ENCODE results near the gene ROBO2. TPM values are rescaled to one million over a fixed set of nuclear protein-coding genes. Genes with fewer than 3 reads are reported as not detected.

The ROBO2 gene
- total and polyA plus RNA-seq, 4 experiments from 2014 or later: not detected

- CTCF ChIA-PET (ENCODE audit: partially characterized antibody): no interaction called here
- no peaks in the 10 kb centered on the region for H3K4me1 ChIP-seq (ENCODE audit: insufficient read depth, low read length)
- Mint-ChIP-seq H3K27ac (no peak overlapping the region), H3K4me1 (no peaks in the 10 kb centered on the region), H3K9me3 (peaks cover 0 to 21% (median 4%) of the 10 kb centered on the region in 8 donors), H3K27me3 (no peaks in the 10 kb centered on the region), H3K4me3 (no peak overlapping the region), H3K36me3 (peaks cover 0 to 3% of the 10 kb centered on the region in 2 donors)
- no peak overlapping the region for H3K27ac ChIP-seq (ENCODE audit: low read depth, low read length)
- no peak for DNase-seq
- no peak overlapping the region for H3K4me3 ChIP-seq (ENCODE audit: low read length in 2 of 2)
- intact Hi-C loops (cut with micrococcal nuclease): no loop called here
- no peaks in the 10 kb centered on the region for H3K9me3 ChIP-seq (ENCODE audit: control insufficient read depth in 1 of 2, low read length in 2 of 2)
- H3K36me3 ChIP-seq (ENCODE audit: insufficient read depth, low read length): no peaks in the 10 kb centered on the region
- POLR2A ChIA-PET (ENCODE audit: partially characterized antibody): no interaction called here
- H3K27me3 ChIP-seq (ENCODE audit: insufficient read depth, low read length): no peaks in the 10 kb centered on the region
Observed at GRCh38 chr3:77626157-77626556, 586.3 kb downstream of the ROBO2 start.

GRCh38 chr3:77648214-77648613 is 608.3 kb downstream of the ROBO2 start:
- H3K9me3 ChIP-seq (ENCODE audit: control insufficient read depth in 1 of 2, low read length in 2 of 2): no peaks in the 10 kb centered on the region
- no peak overlapping the region for H3K27ac ChIP-seq (ENCODE audit: low read depth, low read length)
- H3K27ac Mint-ChIP-seq: no peak overlapping the region
- CTCF ChIA-PET (ENCODE audit: partially characterized antibody): no interaction called here
- H3K4me1 ChIP-seq (ENCODE audit: insufficient read depth, low read length): no peaks in the 10 kb centered on the region
- intact Hi-C loops (cut with micrococcal nuclease): no loop called here
- no peak overlapping the region for H3K4me3 ChIP-seq (ENCODE audit: low read length in 2 of 2)
- POLR2A ChIA-PET (ENCODE audit: partially characterized antibody): no interaction called here
- no peaks in the 10 kb centered on the region for H3K36me3 ChIP-seq (ENCODE audit: insufficient read depth, low read length)
- no peak overlapping the region for H3K4me3 Mint-ChIP-seq
- H3K4me1 Mint-ChIP-seq: no peaks in the 10 kb centered on the region
- peaks cover 0 to 9% (median 5%) of the 10 kb centered on the region in 8 donors for H3K9me3 Mint-ChIP-seq
- no peaks in the 10 kb centered on the region for H3K27me3 Mint-ChIP-seq
- no peaks in the 10 kb centered on the region for H3K27me3 ChIP-seq (ENCODE audit: insufficient read depth, low read length)
- DNase-seq: no peak
- H3K36me3 Mint-ChIP-seq: no peaks in the 10 kb centered on the region

- Histone ChIP-seq H3K36me3 (ENCODE audit: insufficient read depth, low read length) (no peaks in the 10 kb centered on the region), H3K4me3 (ENCODE audit: low read length in 2 of 2) (no peak overlapping the region), H3K27me3 (ENCODE audit: insufficient read depth, low read length) (no peaks in the 10 kb centered on the region), H3K27ac (ENCODE audit: low read depth, low read length) (no peak overlapping the region), H3K9me3 (ENCODE audit: control insufficient read depth in 1 of 2, low read length in 2 of 2) (no peaks in the 10 kb centered on the region), H3K4me1 (ENCODE audit: insufficient read depth, low read length) (no peaks in the 10 kb centered on the region)
- ChIA-PET POLR2A (ENCODE audit: partially characterized antibody) (no interaction called here), CTCF (ENCODE audit: partially characterized antibody) (no interaction called here)
- H3K4me3 Mint-ChIP-seq: no peak overlapping the region
- intact Hi-C loops (cut with micrococcal nuclease): no loop called here
- peaks cover 0 to 6% (median 4%) of the 10 kb centered on the region in 8 donors for H3K9me3 Mint-ChIP-seq
- H3K27ac Mint-ChIP-seq: no peak overlapping the region
- H3K4me1 Mint-ChIP-seq: no peaks in the 10 kb centered on the region
- H3K27me3 Mint-ChIP-seq: no peaks in the 10 kb centered on the region
- no peak for DNase-seq
- H3K36me3 Mint-ChIP-seq: no peaks in the 10 kb centered on the region
Observed at GRCh38 chr3:77648664-77649063, 608.8 kb downstream of the ROBO2 start.

- Mint-ChIP-seq H3K4me3 (no peak overlapping the region), H3K4me1 (no peaks in the 10 kb centered on the region), H3K27me3 (no peaks in the 10 kb centered on the region), H3K27ac (no peak overlapping the region), H3K36me3 (no peaks in the 10 kb centered on the region), H3K9me3 (peaks cover 0 to 11% (median 6%) of the 10 kb centered on the region in 8 donors)
- H3K4me3 ChIP-seq (ENCODE audit: low read length in 2 of 2): no peak overlapping the region
- no peak overlapping the region for H3K27ac ChIP-seq (ENCODE audit: low read depth, low read length)
- H3K9me3 ChIP-seq (ENCODE audit: control insufficient read depth in 1 of 2, low read length in 2 of 2): no peaks in the 10 kb centered on the region
- intact Hi-C loops (cut with micrococcal nuclease): no loop called here
- H3K36me3 ChIP-seq (ENCODE audit: insufficient read depth, low read length): no peaks in the 10 kb centered on the region
- CTCF ChIA-PET (ENCODE audit: partially characterized antibody): no interaction called here
- no peak for DNase-seq
- no peaks in the 10 kb centered on the region for H3K27me3 ChIP-seq (ENCODE audit: insufficient read depth, low read length)
- H3K4me1 ChIP-seq (ENCODE audit: insufficient read depth, low read length): no peaks in the 10 kb centered on the region
- POLR2A ChIA-PET (ENCODE audit: partially characterized antibody): no interaction called here
Observed at GRCh38 chr3:77652624-77653023, 612.7 kb downstream of the ROBO2 start.

- no peaks in the 10 kb centered on the region for H3K27me3 Mint-ChIP-seq
- no peaks in the 10 kb centered on the region for H3K27me3 ChIP-seq (ENCODE audit: insufficient read depth, low read length)
- no peaks in the 10 kb centered on the region for H3K9me3 ChIP-seq (ENCODE audit: control insufficient read depth in 1 of 2, low read length in 2 of 2)
- DNase-seq: no peak
- no peak overlapping the region for H3K4me3 Mint-ChIP-seq
- H3K9me3 Mint-ChIP-seq: peaks cover 2 to 19% (median 14%) of the 10 kb centered on the region in 8 donors
- H3K36me3 Mint-ChIP-seq: no peaks in the 10 kb centered on the region
- no peak overlapping the region for H3K27ac ChIP-seq (ENCODE audit: low read depth, low read length)
- POLR2A ChIA-PET (ENCODE audit: partially characterized antibody): no interaction called here
- no peaks in the 10 kb centered on the region for H3K4me1 ChIP-seq (ENCODE audit: insufficient read depth, low read length)
- no peaks in the 10 kb centered on the region for H3K36me3 ChIP-seq (ENCODE audit: insufficient read depth, low read length)
- no peaks in the 10 kb centered on the region for H3K4me1 Mint-ChIP-seq
- H3K27ac Mint-ChIP-seq: no peak overlapping the region
- no peak overlapping the region for H3K4me3 ChIP-seq (ENCODE audit: low read length in 2 of 2)
- CTCF ChIA-PET (ENCODE audit: partially characterized antibody): no interaction called here
- intact Hi-C loops (cut with micrococcal nuclease): no loop called here
Observed at GRCh38 chr3:77655396-77655795, 615.5 kb downstream of the ROBO2 start.

- Mint-ChIP-seq H3K36me3 (no peaks in the 10 kb centered on the region), H3K9me3 (peaks cover 2 to 29% (median 16%) of the 10 kb centered on the region in 8 donors), H3K27ac (no peak overlapping the region), H3K4me3 (no peak overlapping the region), H3K4me1 (no peaks in the 10 kb centered on the region), H3K27me3 (no peaks in the 10 kb centered on the region)
- Histone ChIP-seq H3K27ac (ENCODE audit: low read depth, low read length) (no peak overlapping the region), H3K9me3 (ENCODE audit: control insufficient read depth in 1 of 2, low read length in 2 of 2) (no peaks in the 10 kb centered on the region), H3K27me3 (ENCODE audit: insufficient read depth, low read length) (no peaks in the 10 kb centered on the region), H3K36me3 (ENCODE audit: insufficient read depth, low read length) (no peaks in the 10 kb centered on the region), H3K4me3 (ENCODE audit: low read length in 2 of 2) (no peak overlapping the region), H3K4me1 (ENCODE audit: insufficient read depth, low read length) (no peaks in the 10 kb centered on the region)
- ChIA-PET POLR2A (ENCODE audit: partially characterized antibody) (no interaction called here), CTCF (ENCODE audit: partially characterized antibody) (no interaction called here)
- DNase-seq: no peak
- intact Hi-C loops (cut with micrococcal nuclease): no loop called here
Observed at GRCh38 chr3:77660718-77661117, 620.8 kb downstream of the ROBO2 start.

GRCh38 chr3:77667901-77668300 is 628.0 kb downstream of the ROBO2 start:
- Mint-ChIP-seq H3K4me1 (no peaks in the 10 kb centered on the region), H3K9me3 (peaks cover 3 to 25% (median 11%) of the 10 kb centered on the region in 8 donors), H3K27ac (no peak overlapping the region), H3K36me3 (no peaks in the 10 kb centered on the region), H3K27me3 (no peaks in the 10 kb centered on the region), H3K4me3 (no peak overlapping the region)
- no peak overlapping the region for H3K4me3 ChIP-seq (ENCODE audit: low read length in 2 of 2)
- H3K27ac ChIP-seq (ENCODE audit: low read depth, low read length): no peak overlapping the region
- no peaks in the 10 kb centered on the region for H3K27me3 ChIP-seq (ENCODE audit: insufficient read depth, low read length)
- ChIA-PET POLR2A (ENCODE audit: partially characterized antibody) (no interaction called here), CTCF (ENCODE audit: partially characterized antibody) (no interaction called here)
- no peaks in the 10 kb centered on the region for H3K4me1 ChIP-seq (ENCODE audit: insufficient read depth, low read length)
- H3K9me3 ChIP-seq (ENCODE audit: control insufficient read depth in 1 of 2, low read length in 2 of 2): no peaks in the 10 kb centered on the region
- no peaks in the 10 kb centered on the region for H3K36me3 ChIP-seq (ENCODE audit: insufficient read depth, low read length)
- no peak for DNase-seq
- intact Hi-C loops (cut with micrococcal nuclease): no loop called here

GRCh38 chr3:77668376-77668775 is 628.5 kb downstream of the ROBO2 start:
- POLR2A ChIA-PET (ENCODE audit: partially characterized antibody): no interaction called here
- Histone ChIP-seq H3K36me3 (ENCODE audit: insufficient read depth, low read length) (no peaks in the 10 kb centered on the region), H3K27ac (ENCODE audit: low read depth, low read length) (no peak overlapping the region), H3K27me3 (ENCODE audit: insufficient read depth, low read length) (no peaks in the 10 kb centered on the region), H3K9me3 (ENCODE audit: control insufficient read depth in 1 of 2, low read length in 2 of 2) (no peaks in the 10 kb centered on the region), H3K4me1 (ENCODE audit: insufficient read depth, low read length) (no peaks in the 10 kb centered on the region), H3K4me3 (ENCODE audit: low read length in 2 of 2) (no peak overlapping the region)
- no peaks in the 10 kb centered on the region for H3K27me3 Mint-ChIP-seq
- no peak for DNase-seq
- peaks cover 3 to 24% (median 9%) of the 10 kb centered on the region in 8 donors for H3K9me3 Mint-ChIP-seq
- H3K4me1 Mint-ChIP-seq: no peaks in the 10 kb centered on the region
- intact Hi-C loops (cut with micrococcal nuclease): no loop called here
- CTCF ChIA-PET (ENCODE audit: partially characterized antibody): no interaction called here
- H3K36me3 Mint-ChIP-seq: no peaks in the 10 kb centered on the region
- H3K27ac Mint-ChIP-seq: no peak overlapping the region
- no peak overlapping the region for H3K4me3 Mint-ChIP-seq

Data from CD4-positive, alpha-beta memory T cell (primary cell).